Measurements from ENCODE around the gene DMRT3. TPM values are rescaled to one million over a fixed set of nuclear protein-coding genes. Genes with fewer than 3 reads are reported as not detected.

DMRT3 gene
- total RNA-seq, 5 donors from 2014 or later (not counting 1 experiment from before 2014, with no cell fraction given): not detected

GRCh38 chr9:1008216-1008615 is 31.8 kb downstream of the DMRT3 start:
- no peaks in the 10 kb centered on the region for H3K9me3 ChIP-seq
- Mint-ChIP-seq H3K27ac (peak overlapping the region in 1 of 2 donors; percentile 29), H3K4me1 (peaks cover 0 to 8% (median 7%) of the 10 kb centered on the region in 3 donors), H3K9me3 (no peaks in the 10 kb centered on the region), H3K36me3 (no peaks in the 10 kb centered on the region), H3K4me3 (no peak overlapping the region), H3K27me3 (peaks cover 20 to 37% of the 10 kb centered on the region in 2 donors)
- H3K4me1 ChIP-seq (ENCODE audit: control insufficient read depth in 1 of 2, extremely low read depth in 1 of 2, insufficient read depth in 2 of 2, low read length in 2 of 2): peaks cover 0 to 4% of the 10 kb centered on the region in 2 experiments
- no peak overlapping the region for H3K4me3 ChIP-seq (ENCODE audit: control insufficient read depth in 1 of 2, extremely low read depth in 1 of 2, low read length in 1 of 2)
- no peaks in the 10 kb centered on the region for H3K36me3 ChIP-seq (ENCODE audit: control insufficient read depth in 2 of 2, extremely low read depth in 1 of 2, insufficient read depth in 1 of 2, low read length in 1 of 2)
- peaks cover 2 to 13% of the 10 kb centered on the region in 2 experiments for H3K27me3 ChIP-seq (replicated peaks in 1 of 2; ENCODE audit: control insufficient read depth in 2 of 2, extremely low read depth in 1 of 2, insufficient read depth in 2 of 2, low read length in 1 of 2)
- ChIA-PET POLR2A (no interaction called here), CTCF (no interaction called here)
- ATAC-seq (replicated peaks in 1 of 4) (no peak), DNase-seq (no peak)
- 83% methylated on average over 2 of the region's 3 CpGs for WGBS (ENCODE audit: insufficient coverage)
- no peak overlapping the region for H3K27ac ChIP-seq (ENCODE audit: low read length)

GRCh38 chr9:1009101-1009707 is 32.7 kb downstream of the DMRT3 start:
- ChIA-PET POLR2A (no interaction called here), CTCF (interaction anchor here (0.5 to 1.2 kb wide), 7 partner anchors 10 to 229 kb away, joined by 3 to 7 read pairs (median 3); no protein-coding TSS in a partner anchor)
- Histone ChIP-seq H3K36me3 (ENCODE audit: control insufficient read depth in 2 of 2, extremely low read depth in 1 of 2, insufficient read depth in 1 of 2, low read length in 1 of 2) (no peaks in the 10 kb centered on the region), H3K27me3 (replicated peaks in 1 of 2; ENCODE audit: control insufficient read depth in 2 of 2, extremely low read depth in 1 of 2, insufficient read depth in 2 of 2, low read length in 1 of 2) (peaks cover 2 to 10% of the 10 kb centered on the region in 2 experiments), H3K4me1 (ENCODE audit: control insufficient read depth in 1 of 2, extremely low read depth in 1 of 2, insufficient read depth in 2 of 2, low read length in 2 of 2) (peaks cover 0 to 4% of the 10 kb centered on the region in 2 experiments), H3K4me3 (ENCODE audit: control insufficient read depth in 1 of 2, extremely low read depth in 1 of 2, low read length in 1 of 2) (no peak overlapping the region), H3K9me3 (no peaks in the 10 kb centered on the region), H3K27ac (ENCODE audit: low read length) (no peak overlapping the region)
- DNase-seq (peak; percentile 13 to 75 (median 54)), ATAC-seq (replicated peaks in 1 of 4) (peak; percentile 76 to 86 (median 84))
- Mint-ChIP-seq H3K27ac (no peak overlapping the region), H3K4me1 (peaks cover 0 to 8% (median 7%) of the 10 kb centered on the region in 3 donors), H3K9me3 (no peaks in the 10 kb centered on the region), H3K27me3 (peaks cover 20 to 38% of the 10 kb centered on the region in 2 donors), H3K36me3 (no peaks in the 10 kb centered on the region), H3K4me3 (no peak overlapping the region)
- 11% methylated on average over 14 of the region's 14 CpGs for WGBS (ENCODE audit: insufficient coverage)

GRCh38 chr9:1013021-1013420 is 36.6 kb downstream of the DMRT3 start:
- Mint-ChIP-seq H3K4me1 (peaks cover 0 to 2% (median 2%) of the 10 kb centered on the region in 3 donors), H3K27ac (no peak overlapping the region), H3K9me3 (no peaks in the 10 kb centered on the region), H3K27me3 (peaks cover 14 to 26% of the 10 kb centered on the region in 2 donors), H3K4me3 (no peak overlapping the region), H3K36me3 (no peaks in the 10 kb centered on the region)
- no peak overlapping the region for H3K27ac ChIP-seq (ENCODE audit: low read length)
- WGBS (ENCODE audit: insufficient coverage): 100% methylated on average over 1 of the region's 5 CpGs
- ChIA-PET CTCF (interaction anchor here in 1 of 2 donors (0.7 kb wide), 1 partner anchor 392 kb away, joined by 3 read pairs; no protein-coding TSS in a partner anchor), POLR2A (no interaction called here)
- H3K36me3 ChIP-seq (ENCODE audit: control insufficient read depth in 2 of 2, extremely low read depth in 1 of 2, insufficient read depth in 1 of 2, low read length in 1 of 2): no peaks in the 10 kb centered on the region
- peaks cover 0 to 4% of the 10 kb centered on the region in 2 experiments for H3K4me1 ChIP-seq (ENCODE audit: control insufficient read depth in 1 of 2, extremely low read depth in 1 of 2, insufficient read depth in 2 of 2, low read length in 2 of 2)
- H3K27me3 ChIP-seq (replicated peaks in 1 of 2; ENCODE audit: control insufficient read depth in 2 of 2, extremely low read depth in 1 of 2, insufficient read depth in 2 of 2, low read length in 1 of 2): peaks cover 2 to 15% of the 10 kb centered on the region in 2 experiments
- no peaks in the 10 kb centered on the region for H3K9me3 ChIP-seq
- ATAC-seq (replicated peaks in 1 of 4) (no peak), DNase-seq (no peak)
- H3K4me3 ChIP-seq (ENCODE audit: control insufficient read depth in 1 of 2, extremely low read depth in 1 of 2, low read length in 1 of 2): no peak overlapping the region

GRCh38 chr9:1014225-1014624 is 37.8 kb downstream of the DMRT3 start:
- no peaks in the 10 kb centered on the region for H3K36me3 Mint-ChIP-seq
- no peak for ATAC-seq (replicated peaks in 1 of 4)
- Histone ChIP-seq H3K9me3 (no peaks in the 10 kb centered on the region), H3K27me3 (replicated peaks in 1 of 2; ENCODE audit: control insufficient read depth in 2 of 2, extremely low read depth in 1 of 2, insufficient read depth in 2 of 2, low read length in 1 of 2) (peaks cover 0 to 11% of the 10 kb centered on the region in 2 experiments), H3K4me1 (ENCODE audit: control insufficient read depth in 1 of 2, extremely low read depth in 1 of 2, insufficient read depth in 2 of 2, low read length in 2 of 2) (peaks cover 0 to 1% of the 10 kb centered on the region in 2 experiments), H3K36me3 (ENCODE audit: control insufficient read depth in 2 of 2, extremely low read depth in 1 of 2, insufficient read depth in 1 of 2, low read length in 1 of 2) (no peaks in the 10 kb centered on the region), H3K4me3 (ENCODE audit: control insufficient read depth in 1 of 2, extremely low read depth in 1 of 2, low read length in 1 of 2) (no peak overlapping the region), H3K27ac (ENCODE audit: low read length) (no peak overlapping the region)
- ChIA-PET CTCF (no interaction called here), POLR2A (no interaction called here)
- no peak overlapping the region for H3K4me3 Mint-ChIP-seq
- peaks cover 0 to 6% (median 0%) of the 10 kb centered on the region in 3 donors for H3K4me1 Mint-ChIP-seq
- H3K9me3 Mint-ChIP-seq: no peaks in the 10 kb centered on the region
- H3K27ac Mint-ChIP-seq: no peak overlapping the region
- 57% methylated on average over 2 of the region's 4 CpGs for WGBS (ENCODE audit: insufficient coverage)
- peaks cover 18 to 19% of the 10 kb centered on the region in 2 donors for H3K27me3 Mint-ChIP-seq
- no peak for DNase-seq

GRCh38 chr9:1014640-1015039 is 38.2 kb downstream of the DMRT3 start:
- H3K27me3 ChIP-seq (replicated peaks in 1 of 2; ENCODE audit: control insufficient read depth in 2 of 2, extremely low read depth in 1 of 2, insufficient read depth in 2 of 2, low read length in 1 of 2): peaks cover 0 to 10% of the 10 kb centered on the region in 2 experiments
- no peaks in the 10 kb centered on the region for H3K36me3 ChIP-seq (ENCODE audit: control insufficient read depth in 2 of 2, extremely low read depth in 1 of 2, insufficient read depth in 1 of 2, low read length in 1 of 2)
- Mint-ChIP-seq H3K4me3 (no peak overlapping the region), H3K27me3 (peaks cover 14 to 17% of the 10 kb centered on the region in 2 donors), H3K36me3 (no peaks in the 10 kb centered on the region), H3K9me3 (no peaks in the 10 kb centered on the region), H3K27ac (no peak overlapping the region), H3K4me1 (peaks cover 0 to 6% (median 0%) of the 10 kb centered on the region in 3 donors)
- DNase-seq: no peak
- ATAC-seq (replicated peaks in 1 of 4): no peak
- POLR2A ChIA-PET: no interaction called here
- no peak overlapping the region for H3K4me3 ChIP-seq (ENCODE audit: control insufficient read depth in 1 of 2, extremely low read depth in 1 of 2, low read length in 1 of 2)
- H3K27ac ChIP-seq (ENCODE audit: low read length): no peak overlapping the region
- no peaks in the 10 kb centered on the region for H3K9me3 ChIP-seq
- CTCF ChIA-PET: no interaction called here
- no peaks in the 10 kb centered on the region for H3K4me1 ChIP-seq (ENCODE audit: control insufficient read depth in 1 of 2, extremely low read depth in 1 of 2, insufficient read depth in 2 of 2, low read length in 2 of 2)
- no CpG with 5 or more reads among the region's 2 CpGs for WGBS (ENCODE audit: insufficient coverage)

GRCh38 chr9:1018121-1018520 is 41.7 kb downstream of the DMRT3 start:
- Mint-ChIP-seq H3K27ac (no peak overlapping the region), H3K9me3 (peaks cover 0 to 4% (median 0%) of the 10 kb centered on the region in 3 donors), H3K4me1 (peaks cover 0 to 6% (median 0%) of the 10 kb centered on the region in 3 donors), H3K4me3 (no peak overlapping the region), H3K27me3 (peaks cover 14 to 25% of the 10 kb centered on the region in 2 donors), H3K36me3 (no peaks in the 10 kb centered on the region)
- peaks cover 0 to 10% of the 10 kb centered on the region in 2 experiments for H3K27me3 ChIP-seq (replicated peaks in 1 of 2; ENCODE audit: control insufficient read depth in 2 of 2, extremely low read depth in 1 of 2, insufficient read depth in 2 of 2, low read length in 1 of 2)
- ChIA-PET CTCF (no interaction called here), POLR2A (no interaction called here)
- DNase-seq (peak in 10 of 35 experiments; percentile 1 to 19 (median 10)), ATAC-seq (replicated peaks in 1 of 4) (peak in 1 of 4 experiments; percentile 28)
- WGBS (ENCODE audit: insufficient coverage): 19% methylated on average over 8 of the region's 10 CpGs
- H3K9me3 ChIP-seq: no peaks in the 10 kb centered on the region
- H3K4me1 ChIP-seq (ENCODE audit: control insufficient read depth in 1 of 2, extremely low read depth in 1 of 2, insufficient read depth in 2 of 2, low read length in 2 of 2): no peaks in the 10 kb centered on the region
- no peak overlapping the region for H3K4me3 ChIP-seq (ENCODE audit: control insufficient read depth in 1 of 2, extremely low read depth in 1 of 2, low read length in 1 of 2)
- H3K27ac ChIP-seq (ENCODE audit: low read length): no peak overlapping the region
- no peaks in the 10 kb centered on the region for H3K36me3 ChIP-seq (ENCODE audit: control insufficient read depth in 2 of 2, extremely low read depth in 1 of 2, insufficient read depth in 1 of 2, low read length in 1 of 2)
